Motor neuron (in vitro differentiated cells): ENCODE results near the gene MAST2. TPM values are rescaled to one million over a fixed set of nuclear protein-coding genes. Genes with fewer than 3 reads are reported as not detected.

Source experiments
- ATAC-seq, 8 experiments: fragments of 200-7000 bp; cut with Tn5 transposase; replicated peaks in 6 of 8; 2 replicates each; pipeline ENCODE4 v1.8.0; 2021; ENCODE audit warnings: mild to moderate bottlenecking in 8 of 8, moderate library complexity in 8 of 8
- H3K27ac ChIP-seq, 2 donors: fragments of 250-450 bp; sonication (Bioruptor Pico); 2 replicates each; pipeline ENCODE4 v1.9.0; 2021; ENCODE audit warnings: antibody characterized with exemption in 2 of 2, mild to moderate bottlenecking in 2 of 2, moderate library complexity in 1 of 2
- H3K4me1 ChIP-seq, 2 donors: fragments of 250-450 bp; sonication (Bioruptor Pico); replicated peaks in 1 of 2; 2 replicates each; pipeline ENCODE4 v1.6.1; 2021; ENCODE audit warnings: antibody characterized with exemption in 2 of 2, mild to moderate bottlenecking in 2 of 2, moderate library complexity in 1 of 2
- H3K4me3 ChIP-seq, 5 donors: fragments of 250-450 bp; sonication (Bioruptor Pico); 2 replicates each; pipeline ENCODE4 v1.9.0; 2021; ENCODE audit warnings: antibody characterized with exemption in 5 of 5, mild to moderate bottlenecking in 5 of 5, moderate library complexity in 4 of 5
- WGBS, 10 experiments: fragments of 450-650 bp; shearing (Covaris generic); methylation state at CpG; one replicate each; pipeline ENCODE4 v1.0.0; 2022; 5-methylcytosine and 5-hydroxymethylcytosine counted together
- in situ Hi-C, 9 experiments: fragments of 400-800 bp; cut with MboI; loops; one replicate each; pipeline ENCODE4 v1.15.0; 2021; ENCODE audit warnings: low sequenced_read_pairs in 9 of 9, low pct_unique_long_range_greater_than_20kb in 2 of 9; ENCODE audit not compliant: unreplicated experiment in 9 of 9
- total RNA-seq, 8 experiments: library from RNA; unstranded; fragments of 300-600 nt; gene quantifications; 2 replicates each; pipeline versions ENCODE4 v1.2.3 to v1.2.4, GENCODE V29; 2022

MAST2 gene
- total RNA-seq, 8 experiments from 2014 or later: 17.8 to 50.0 (median 31.7) TPM

DNA sequence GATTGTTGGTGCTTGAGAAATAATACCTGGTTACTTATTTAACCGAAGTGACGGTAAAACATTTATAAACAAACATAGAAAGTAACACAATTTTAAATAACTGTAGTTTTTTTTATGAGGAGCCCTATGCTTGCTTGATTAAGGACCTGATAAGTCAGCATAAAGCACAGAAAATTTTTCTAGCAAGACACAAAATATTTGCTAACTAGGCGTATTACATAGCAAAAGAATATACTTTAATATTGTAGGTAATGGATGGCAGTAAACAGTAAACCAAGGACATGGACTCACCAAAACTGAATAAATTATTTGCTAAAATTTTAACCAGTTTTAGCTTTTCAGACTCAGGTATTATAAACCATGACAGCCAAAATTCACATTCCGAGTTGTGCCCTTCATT, 90.9 kb downstream of the MAST2 start:
- ATAC-seq: no peak
- in situ Hi-C loops: no loop called here
- Histone ChIP-seq H3K4me1 (no peaks in the 10 kb centered on the region), H3K4me3 (no peak overlapping the region), H3K27ac (no peak overlapping the region)
- WGBS, 10 experiments: 58 to 100% (median 93%) methylated on average over 1 to 4 of the region's 4 CpGs; no CpG with 5 or more reads in 1 of the 10 experiments

DNA sequence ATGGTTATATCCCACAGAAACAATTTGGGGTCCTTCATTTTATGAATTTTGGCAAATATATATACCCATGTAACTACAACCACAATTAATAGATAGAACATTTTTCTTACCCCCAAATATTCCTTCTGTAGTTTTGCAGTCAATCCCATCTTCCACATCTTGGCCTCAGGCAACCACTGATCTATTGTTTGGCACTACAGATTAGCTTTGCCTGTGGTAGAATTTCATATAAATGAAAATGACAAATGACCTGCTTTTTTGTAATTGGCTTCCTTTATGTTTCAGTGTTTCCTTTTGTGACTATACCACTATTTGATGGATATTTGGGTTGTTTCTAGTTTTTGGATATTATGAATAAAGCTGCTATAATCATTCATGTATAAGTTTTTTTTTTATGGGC, 91.5 kb downstream of the MAST2 start:
- Histone ChIP-seq H3K27ac (no peak overlapping the region), H3K4me3 (no peak overlapping the region), H3K4me1 (no peaks in the 10 kb centered on the region)
- ATAC-seq: no peak
- in situ Hi-C loops: no loop called here

DNA sequence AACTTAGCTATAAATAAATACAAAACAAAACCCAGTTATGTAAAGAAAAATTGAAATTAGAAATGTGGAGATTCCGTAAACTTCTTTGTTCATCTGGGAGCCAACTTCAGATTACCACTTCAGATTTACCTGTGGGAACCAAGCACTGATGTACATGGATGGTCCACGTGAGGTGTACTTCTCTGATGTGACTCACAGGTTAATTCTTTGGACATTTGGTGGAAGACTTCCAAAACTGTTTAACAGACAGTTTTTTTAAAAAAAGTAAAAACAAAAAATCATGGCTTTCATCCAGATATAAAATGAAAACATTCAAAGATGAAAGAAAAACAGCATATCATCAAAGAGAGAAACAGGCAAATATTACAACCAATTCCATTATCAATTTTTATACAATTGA, 92.0 kb downstream of the MAST2 start:
- in situ Hi-C loops: no loop called here
- 93 to 100% (median 100%) methylated on average over 1 to 2 of the region's 2 CpGs for WGBS, 10 experiments
- Histone ChIP-seq H3K4me1 (no peaks in the 10 kb centered on the region), H3K4me3 (no peak overlapping the region), H3K27ac (no peak overlapping the region)
- ATAC-seq: no peak

DNA sequence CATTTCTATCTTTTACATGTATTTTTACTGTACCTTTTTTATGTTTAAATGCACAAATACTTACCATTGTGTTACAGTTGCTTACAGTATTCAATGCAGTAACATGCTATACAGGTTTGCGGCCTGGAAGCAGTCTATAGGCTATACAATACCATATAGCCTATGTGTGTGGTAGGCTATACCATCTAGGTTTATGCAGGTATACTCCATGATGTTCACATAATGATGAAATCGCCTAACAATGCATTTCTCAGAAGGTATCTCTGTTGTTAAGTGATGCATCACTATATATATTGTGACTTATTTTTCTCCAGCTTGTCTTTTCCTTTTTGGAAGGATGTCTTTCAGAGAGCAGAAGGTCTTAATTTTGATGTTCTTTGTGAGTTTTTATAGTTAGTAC, 103.5 kb downstream of the MAST2 start:
- ATAC-seq: no peak
- no peak overlapping the region for H3K27ac ChIP-seq
- WGBS, 10 experiments: 80 to 100% (median 100%) methylated on average over 1 to 2 of the region's 2 CpGs; no CpG with 5 or more reads in 1 of the 10 experiments
- H3K4me3 ChIP-seq: no peak overlapping the region
- in situ Hi-C loops: no loop called here
- H3K4me1 ChIP-seq: peaks cover 2 to 3% of the 10 kb centered on the region in 2 donors

DNA sequence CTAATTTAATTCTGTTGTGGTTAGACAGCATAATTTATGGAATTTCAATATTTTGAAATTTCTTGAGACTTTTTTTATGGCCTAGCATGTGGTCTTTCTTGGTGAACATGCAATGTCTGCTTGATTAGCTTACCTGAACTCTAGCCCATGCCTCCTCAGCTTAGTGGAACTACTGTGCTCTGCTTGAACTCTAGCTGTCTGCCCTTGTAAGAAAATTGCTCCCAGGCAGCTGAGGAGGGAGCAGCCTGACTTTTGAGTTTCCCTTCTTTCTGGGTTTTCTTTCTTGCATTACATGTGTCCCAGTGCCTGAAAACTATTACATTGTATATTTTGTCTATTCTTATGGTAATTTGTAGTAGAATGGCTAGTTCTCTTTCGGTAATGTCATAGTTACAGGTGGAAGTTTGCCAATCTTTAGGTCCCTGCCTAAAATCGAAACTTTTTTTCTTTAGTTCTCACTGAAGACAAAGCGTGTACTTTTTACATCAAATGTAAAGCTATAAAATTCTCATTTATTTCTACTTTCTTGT, 105.3 kb downstream of the MAST2 start:
- H3K4me1 ChIP-seq: peaks cover 15 to 17% of the 10 kb centered on the region in 2 donors
- ATAC-seq: peak in 2 of 8 experiments; percentile 18 to 37
- 10 to 96% (median 69%) methylated on average over 1 to 3 of the region's 3 CpGs for WGBS, 10 experiments
- in situ Hi-C loops: no loop called here
- no peak overlapping the region for H3K4me3 ChIP-seq
- no peak overlapping the region for H3K27ac ChIP-seq

DNA sequence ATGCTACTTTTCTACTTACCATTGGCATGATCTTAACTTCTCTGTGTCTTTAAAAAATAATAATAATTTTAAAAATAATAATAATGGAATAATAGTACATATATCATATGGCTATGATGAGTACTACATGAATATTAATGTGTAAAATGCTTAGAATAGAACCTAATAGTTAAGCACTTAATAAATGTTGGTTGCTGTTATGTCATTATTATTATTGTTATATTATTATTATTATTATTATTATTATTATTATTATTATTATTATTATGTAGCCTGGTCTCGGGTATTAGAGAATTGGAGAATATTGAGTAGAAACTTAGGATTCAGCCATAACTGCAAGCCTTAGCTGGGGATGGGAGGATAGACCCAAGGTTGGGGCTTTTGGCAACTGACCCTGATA, 108.2 kb downstream of the MAST2 start:
- peaks cover 17 to 25% of the 10 kb centered on the region in 2 donors for H3K4me1 ChIP-seq
- WGBS, 10 experiments: 75 to 100% (median 94%) methylated on average over 1 of the region's 1 CpG; no CpG with 5 or more reads in 3 of the 10 experiments
- no peak overlapping the region for H3K4me3 ChIP-seq
- ATAC-seq: no peak
- no peak overlapping the region for H3K27ac ChIP-seq
- in situ Hi-C loops: no loop called here

DNA sequence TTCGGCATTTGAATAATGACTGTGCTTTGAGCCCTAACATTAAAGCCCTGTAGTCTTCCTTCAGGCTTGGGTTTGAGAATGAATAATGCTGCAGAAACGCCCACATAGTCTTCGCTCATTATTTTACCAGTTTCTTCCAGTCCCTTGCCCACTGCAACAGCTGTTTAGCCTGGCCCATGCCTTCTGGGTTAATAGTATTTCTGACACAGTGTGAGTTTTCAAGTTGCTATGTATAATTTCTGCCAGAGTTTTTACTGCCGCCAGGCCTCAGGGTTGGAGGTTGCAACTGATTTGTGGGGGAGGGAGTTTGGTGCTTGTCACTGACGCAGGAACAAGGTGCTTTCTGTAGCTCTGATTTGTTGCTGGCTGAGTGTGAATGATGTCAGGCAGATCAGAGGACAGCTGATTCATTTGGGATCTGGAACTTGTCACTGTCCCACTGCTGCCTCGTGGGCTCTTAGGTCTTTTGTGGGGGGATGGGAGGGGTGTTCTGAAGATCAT, 109.8 kb downstream of the MAST2 start:
- 0 to 35% (median 22%) methylated on average over 2 to 6 of the region's 6 CpGs for WGBS, 10 experiments
- Histone ChIP-seq H3K27ac (no peak overlapping the region), H3K4me1 (peaks cover 17 to 25% of the 10 kb centered on the region in 2 donors), H3K4me3 (no peak overlapping the region)
- peak; percentile 85 to 97 (median 95) for ATAC-seq
- in situ Hi-C loops: no loop called here

DNA sequence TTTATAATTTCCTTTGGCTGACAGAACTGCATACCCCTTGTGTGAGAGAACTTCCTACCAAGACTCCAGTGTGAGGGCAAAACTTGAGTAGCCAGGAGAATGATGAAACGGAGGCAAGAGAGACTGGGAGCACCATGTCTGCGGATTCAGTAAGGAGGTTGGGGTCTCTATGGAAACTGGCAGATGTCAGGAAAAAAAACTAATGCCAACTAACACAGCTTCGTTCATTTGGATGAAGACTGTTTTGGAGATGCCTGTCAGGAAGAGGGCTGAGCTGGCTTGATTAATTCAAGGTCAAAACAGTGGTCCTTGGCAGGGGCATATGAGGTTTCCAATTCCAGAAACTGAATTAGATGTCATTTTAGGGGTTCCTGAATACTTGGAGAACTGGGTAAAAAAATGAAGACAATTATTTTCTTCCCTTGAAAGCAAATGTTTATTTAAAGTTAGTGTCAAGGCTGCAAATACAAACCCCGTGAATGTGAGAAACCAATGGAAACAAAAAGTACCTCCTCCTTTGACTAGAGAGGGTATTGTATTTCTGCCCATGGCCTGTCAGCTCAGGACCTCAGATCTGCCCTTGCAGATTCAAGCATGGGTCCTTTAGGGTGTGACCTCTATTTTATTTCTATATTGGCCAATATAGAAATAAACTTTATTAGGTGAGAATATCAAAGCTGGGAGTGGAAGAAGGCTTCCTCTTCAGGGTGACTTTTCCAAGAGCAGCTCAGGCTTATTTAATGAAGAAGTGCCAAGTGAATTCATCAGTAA, 110.5 kb downstream of the MAST2 start:
- no peak overlapping the region for H3K27ac ChIP-seq
- peaks cover 15 to 22% of the 10 kb centered on the region in 2 donors for H3K4me1 ChIP-seq
- peak in 6 of 8 experiments; percentile 2 to 42 (median 30) for ATAC-seq
- no peak overlapping the region for H3K4me3 ChIP-seq
- in situ Hi-C loops: no loop called here
- 13 to 88% (median 72%) methylated on average over 1 to 4 of the region's 4 CpGs; no CpG with 5 or more reads in 1 of the 10 experiments for WGBS, 10 experiments

DNA sequence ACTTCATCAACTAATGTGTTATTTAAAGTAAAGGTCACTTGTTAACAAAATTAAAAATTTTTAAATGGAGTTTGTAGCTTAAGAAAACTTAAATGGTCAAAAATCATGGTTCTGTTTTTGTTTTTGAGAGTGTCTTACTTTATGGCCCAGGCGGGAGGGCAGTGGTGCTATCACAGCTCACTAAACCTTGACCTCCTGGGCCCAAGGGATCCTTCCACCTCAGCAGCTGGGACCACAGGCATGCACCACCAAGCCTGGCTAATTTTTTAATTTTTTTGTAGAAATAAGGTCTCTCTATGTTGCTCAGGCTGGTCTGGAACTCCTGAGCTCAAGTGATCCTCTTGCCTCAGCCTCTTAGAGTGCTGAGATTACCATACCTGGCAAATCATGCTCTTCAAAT, 111.4 kb downstream of the MAST2 start:
- H3K27ac ChIP-seq: no peak overlapping the region
- WGBS, 10 experiments: 100% methylated on average over 1 of the region's 1 CpG; no CpG with 5 or more reads in 5 of the 10 experiments
- in situ Hi-C loops: no loop called here

DNA sequence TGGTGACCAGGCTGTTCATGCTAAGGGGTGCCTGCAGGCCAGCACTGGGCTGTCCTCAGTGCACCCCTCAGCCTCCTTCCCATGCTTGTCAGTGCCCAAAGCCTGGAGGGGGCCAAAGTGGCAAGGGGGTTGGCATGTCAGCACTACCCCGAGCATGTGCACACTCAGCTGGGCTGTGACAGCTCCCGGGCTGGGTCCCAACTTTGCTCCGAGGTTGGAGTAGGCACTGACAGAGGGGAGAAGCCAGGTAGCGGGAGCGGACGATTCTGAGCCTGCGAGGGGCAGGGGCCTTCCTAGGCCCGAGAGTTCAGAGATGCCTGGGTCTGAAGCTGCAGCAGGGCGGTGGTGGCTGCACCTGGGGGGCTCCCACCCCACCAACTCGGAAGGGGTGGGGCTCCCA, 119.0 kb downstream of the MAST2 start:
- no peak overlapping the region for H3K27ac ChIP-seq
- peaks cover 10 to 11% of the 10 kb centered on the region in 2 donors for H3K4me1 ChIP-seq
- no peak overlapping the region for H3K4me3 ChIP-seq
- WGBS, 10 experiments: 90 to 100% (median 97%) methylated on average over 1 to 7 of the region's 10 CpGs; no CpG with 5 or more reads in 6 of the 10 experiments
- ATAC-seq: no peak
- in situ Hi-C loops: no loop called here

More for the DNA sequence above, 111.4 kb downstream of the MAST2 start:
- no peak for ATAC-seq
- H3K4me1 ChIP-seq: peaks cover 15 to 22% of the 10 kb centered on the region in 2 donors
- no peak overlapping the region for H3K4me3 ChIP-seq

DNA sequence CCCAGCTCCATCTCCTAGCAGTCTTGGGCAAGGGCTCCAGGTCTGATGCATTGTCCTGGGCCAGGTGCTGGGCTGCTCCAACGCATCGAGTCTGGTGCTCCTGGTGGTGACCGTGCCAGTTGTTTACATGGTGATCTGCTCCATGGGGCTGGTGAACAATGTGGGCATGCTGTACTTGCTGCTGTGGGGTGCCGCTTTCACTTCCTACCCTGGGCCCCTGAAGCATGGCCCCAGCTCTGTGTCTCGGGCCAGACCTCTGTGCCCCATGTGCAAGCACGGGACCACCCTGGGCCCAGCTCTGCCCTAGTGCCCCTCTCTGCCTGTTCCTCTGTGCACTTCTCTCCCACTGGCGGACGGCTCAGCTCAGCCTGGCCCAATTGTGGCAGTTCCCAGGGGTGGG, 119.4 kb downstream of the MAST2 start:
- WGBS, 10 experiments: 90 to 100% (median 100%) methylated on average over 1 to 2 of the region's 8 CpGs; no CpG with 5 or more reads in 6 of the 10 experiments
- peaks cover 10 to 11% of the 10 kb centered on the region in 2 donors for H3K4me1 ChIP-seq
- H3K27ac ChIP-seq: no peak overlapping the region
- in situ Hi-C loops: no loop called here
- no peak for ATAC-seq
- H3K4me3 ChIP-seq: no peak overlapping the region

DNA sequence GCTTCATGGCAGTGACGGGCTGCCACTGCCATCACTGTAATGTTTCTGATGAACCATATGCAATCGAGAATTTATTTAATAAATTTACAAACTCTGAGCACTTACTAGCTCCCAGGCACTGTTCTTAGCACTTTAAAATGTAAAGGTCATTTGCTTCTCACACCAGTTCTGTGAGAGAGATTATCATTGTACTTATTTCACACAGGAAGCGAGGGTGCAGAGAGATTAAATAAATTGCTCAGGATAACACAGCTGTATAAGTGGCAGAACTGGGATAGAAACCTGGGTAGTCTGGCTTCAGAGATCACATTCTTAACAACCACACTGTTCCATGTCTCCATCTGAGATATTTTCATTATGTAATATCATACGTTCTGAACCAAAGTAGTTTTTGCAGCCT, 119.9 kb downstream of the MAST2 start:
- Histone ChIP-seq H3K4me3 (no peak overlapping the region), H3K4me1 (peaks cover 10 to 11% of the 10 kb centered on the region in 2 donors), H3K27ac (no peak overlapping the region)
- no peak for ATAC-seq
- WGBS, 10 experiments: 71 to 100% (median 92%) methylated on average over 1 to 4 of the region's 4 CpGs; no CpG with 5 or more reads in 1 of the 10 experiments
- in situ Hi-C loops: no loop called here

DNA sequence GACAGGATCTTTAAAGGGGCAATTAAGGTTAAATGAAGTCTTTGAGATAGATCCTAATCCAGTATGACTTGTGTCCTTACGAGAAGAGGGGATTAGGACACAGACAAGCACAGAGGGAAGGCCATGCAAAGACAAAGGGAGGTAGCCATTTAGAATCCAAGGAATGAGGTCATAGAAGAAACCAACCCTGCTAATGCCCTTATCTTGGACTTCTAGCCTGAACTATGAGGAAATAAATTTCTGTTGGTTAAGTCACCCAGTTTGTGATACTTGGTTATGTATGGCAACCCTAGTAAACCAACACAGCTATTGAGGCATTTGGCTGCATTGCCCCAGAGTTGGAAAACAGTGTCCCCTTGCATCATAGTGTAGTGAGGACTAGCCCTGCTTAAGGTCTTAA, 121.3 kb downstream of the MAST2 start:
- in situ Hi-C loops: no loop called here
- no peak for ATAC-seq
- 60 to 100% (median 83%) methylated on average over 1 of the region's 1 CpG; no CpG with 5 or more reads in 5 of the 10 experiments for WGBS, 10 experiments
- H3K4me3 ChIP-seq: no peak overlapping the region
- no peak overlapping the region for H3K27ac ChIP-seq
- H3K4me1 ChIP-seq: peaks cover 10 to 11% of the 10 kb centered on the region in 2 donors
